ENCODE measurements around the gene CLMP. TPM values are rescaled to one million over a fixed set of nuclear protein-coding genes. Genes with fewer than 3 reads are reported as not detected.

The CLMP gene
- total and polyA plus RNA-seq, 2 experiments from 2014 or later = 7.1 to 18.4 TPM

GRCh38 chr11:123193742-123194141 is 1.3 kb downstream of the CLMP start:
- H3K4me1 ChIP-seq (ENCODE audit: insufficient read depth) = peaks cover 59% of the 10 kb centered on the region
- no peak for ATAC-seq

DNA sequence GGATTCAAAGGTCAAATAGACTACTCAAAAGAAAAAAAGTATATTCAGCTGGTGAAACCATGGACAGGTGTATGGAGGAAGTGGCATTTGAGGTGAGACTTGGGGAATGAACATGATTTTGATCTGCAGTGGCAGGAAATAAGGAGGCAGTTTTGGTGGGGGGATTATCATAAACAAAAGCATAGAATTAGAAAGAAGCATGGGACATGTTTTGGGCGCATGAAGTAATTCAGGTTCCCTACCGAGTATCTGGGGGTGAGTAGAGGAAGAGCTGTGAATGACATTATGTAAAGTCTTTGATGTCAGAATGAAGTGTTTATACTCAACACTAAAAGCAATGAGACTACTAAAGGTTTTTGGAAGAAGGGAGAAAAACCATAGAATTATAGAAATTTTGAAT is 3.1 kb downstream of the CLMP start:
- Histone ChIP-seq H2AFZ (no peak overlapping the region), H3K4me2 (0 out of 2 replicates have a peak overlapping the region, but pooled peaks have one; percentile 5), H4K20me1 (replicated peaks; ENCODE audit: insufficient read depth) (no peaks in the 10 kb centered on the region), H3F3A (replicated peaks; ENCODE audit: low read depth) (0 out of 2 replicates have a peak, but pooled peaks cover 4% of the 10 kb centered on the region), H3K4me1 (ENCODE audit: insufficient read depth) (peaks cover 62% of the 10 kb centered on the region), H3K27me3 (ENCODE audit: insufficient read depth) (peaks cover 12% of the 10 kb centered on the region), H3K4me3 (no peak overlapping the region), H3K9me2 (ENCODE audit: insufficient read depth) (no peaks in the 10 kb centered on the region), H3K27ac (ENCODE audit: low read depth) (no peak overlapping the region), H3K36me3 (ENCODE audit: insufficient read depth) (no peaks in the 10 kb centered on the region), H3K79me2 (replicated peaks; ENCODE audit: insufficient read depth) (peaks cover 57% of the 10 kb centered on the region)
- DNase-seq (ENCODE audit: low spot score) = no peak
- Mint-ChIP-seq H3K4me1 (peaks cover 55% of the 10 kb centered on the region), H3K27ac (no peak overlapping the region), H3K9me3 (no peaks in the 10 kb centered on the region), H3K4me3 (no peak overlapping the region; the same call in 2 of the 3 replicates), H3K36me3 (ENCODE audit: low read depth) (peaks cover 5% of the 10 kb centered on the region), H3K27me3 (ENCODE audit: insufficient read depth, low read depth, poor library complexity) (peaks cover 18% of the 10 kb centered on the region)
- no peak for ATAC-seq
- TF ChIP-seq ZNF114 (CRISPR knock-in tag; IDR thresholded peaks at IDR 0.05) = no peak
- TF ChIP-seq NANOG (IDR thresholded peaks at IDR 0.05; ENCODE audit: borderline replicate concordance) = no peak

More at GRCh38 chr11:123193742-123194141, 1.3 kb downstream of the CLMP start:
- H3K36me3 ChIP-seq (ENCODE audit: insufficient read depth) = no peaks in the 10 kb centered on the region
- Mint-ChIP-seq H3K27me3 (ENCODE audit: insufficient read depth, low read depth, poor library complexity) (peaks cover 22% of the 10 kb centered on the region), H3K27ac (peak overlapping the region; percentile 46; the same call in 1 of the 2 replicates), H3K4me1 (peaks cover 50% of the 10 kb centered on the region), H3K4me3 (peak overlapping the region; percentile 83), H3K36me3 (ENCODE audit: low read depth) (peaks cover 5% of the 10 kb centered on the region), H3K9me3 (no peaks in the 10 kb centered on the region)
- H3K9me2 ChIP-seq (ENCODE audit: insufficient read depth) = no peaks in the 10 kb centered on the region
- peaks cover 16% of the 10 kb centered on the region for H3K27me3 ChIP-seq (ENCODE audit: insufficient read depth)
- H3K4me3 ChIP-seq = peak overlapping the region; percentile 82
- no peaks in the 10 kb centered on the region for H3F3A ChIP-seq (replicated peaks; ENCODE audit: low read depth)
- TF ChIP-seq, protein P1, sequence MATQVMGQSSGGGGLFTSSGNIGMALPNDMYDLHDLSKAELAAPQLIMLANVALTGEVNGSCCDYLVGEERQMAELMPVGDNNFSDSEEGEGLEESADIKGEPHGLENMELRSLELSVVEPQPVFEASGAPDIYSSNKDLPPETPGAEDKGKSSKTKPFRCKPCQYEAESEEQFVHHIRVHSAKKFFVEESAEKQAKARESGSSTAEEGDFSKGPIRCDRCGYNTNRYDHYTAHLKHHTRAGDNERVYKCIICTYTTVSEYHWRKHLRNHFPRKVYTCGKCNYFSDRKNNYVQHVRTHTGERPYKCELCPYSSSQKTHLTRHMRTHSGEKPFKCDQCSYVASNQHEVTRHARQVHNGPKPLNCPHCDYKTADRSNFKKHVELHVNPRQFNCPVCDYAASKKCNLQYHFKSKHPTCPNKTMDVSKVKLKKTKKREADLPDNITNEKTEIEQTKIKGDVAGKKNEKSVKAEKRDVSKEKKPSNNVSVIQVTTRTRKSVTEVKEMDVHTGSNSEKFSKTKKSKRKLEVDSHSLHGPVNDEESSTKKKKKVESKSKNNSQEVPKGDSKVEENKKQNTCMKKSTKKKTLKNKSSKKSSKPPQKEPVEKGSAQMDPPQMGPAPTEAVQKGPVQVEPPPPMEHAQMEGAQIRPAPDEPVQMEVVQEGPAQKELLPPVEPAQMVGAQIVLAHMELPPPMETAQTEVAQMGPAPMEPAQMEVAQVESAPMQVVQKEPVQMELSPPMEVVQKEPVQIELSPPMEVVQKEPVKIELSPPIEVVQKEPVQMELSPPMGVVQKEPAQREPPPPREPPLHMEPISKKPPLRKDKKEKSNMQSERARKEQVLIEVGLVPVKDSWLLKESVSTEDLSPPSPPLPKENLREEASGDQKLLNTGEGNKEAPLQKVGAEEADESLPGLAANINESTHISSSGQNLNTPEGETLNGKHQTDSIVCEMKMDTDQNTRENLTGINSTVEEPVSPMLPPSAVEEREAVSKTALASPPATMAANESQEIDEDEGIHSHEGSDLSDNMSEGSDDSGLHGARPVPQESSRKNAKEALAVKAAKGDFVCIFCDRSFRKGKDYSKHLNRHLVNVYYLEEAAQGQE (IDR thresholded peaks at IDR 0.05; ENCODE audit: unreplicated experiment) = no peak
- TF ChIP-seq CREB1 (CRISPR knock-in tag; IDR thresholded peaks at IDR 0.05; ENCODE audit: low read depth) (no peak), EZH2 (IDR thresholded peaks at IDR 0.05; ENCODE audit: low read depth, unreplicated experiment) (no peak), ZNF331 (CRISPR knock-in tag; IDR thresholded peaks at IDR 0.05; ENCODE audit: low read depth) (no peak), JUNB (IDR thresholded peaks at IDR 0.05; ENCODE audit: unreplicated experiment) (peak; percentile 62)
- H3K27ac ChIP-seq (ENCODE audit: low read depth) = no peak overlapping the region; the same call in 1 of the 2 replicates
- H3K79me2 ChIP-seq (replicated peaks; ENCODE audit: insufficient read depth) = peaks cover 49% of the 10 kb centered on the region
- H4K20me1 ChIP-seq (replicated peaks; ENCODE audit: insufficient read depth) = no peaks in the 10 kb centered on the region
- H2AFZ ChIP-seq = no peak overlapping the region
- DNase-seq (ENCODE audit: low spot score) = no peak
- H3K4me2 ChIP-seq = peak overlapping the region; percentile 90

- DNase-seq (ENCODE audit: low spot score) (no peak), ATAC-seq (no peak)
- Histone ChIP-seq H3K4me1 (ENCODE audit: insufficient read depth) (peaks cover 63% of the 10 kb centered on the region), H3K27ac (ENCODE audit: low read depth) (no peak overlapping the region), H3F3A (replicated peaks; ENCODE audit: low read depth) (peaks cover 9% of the 10 kb centered on the region; the same call in 1 of the 2 replicates), H3K36me3 (ENCODE audit: insufficient read depth) (no peaks in the 10 kb centered on the region), H2AFZ (no peak overlapping the region), H3K79me2 (replicated peaks; ENCODE audit: insufficient read depth) (peaks cover 71% of the 10 kb centered on the region), H3K27me3 (ENCODE audit: insufficient read depth) (no peaks in the 10 kb centered on the region; the same call in 1 of the 2 replicates), H3K9me2 (ENCODE audit: insufficient read depth) (no peaks in the 10 kb centered on the region), H3K4me3 (no peak overlapping the region), H4K20me1 (replicated peaks; ENCODE audit: insufficient read depth) (no peaks in the 10 kb centered on the region), H3K4me2 (no peak overlapping the region)
- peaks cover 5% of the 10 kb centered on the region for H3K36me3 Mint-ChIP-seq (ENCODE audit: low read depth)
- H3K27ac Mint-ChIP-seq = no peak overlapping the region
- no peak overlapping the region for H3K4me3 Mint-ChIP-seq
- H3K4me1 Mint-ChIP-seq = peaks cover 59% of the 10 kb centered on the region
- H3K27me3 Mint-ChIP-seq (ENCODE audit: insufficient read depth, low read depth, poor library complexity) = peaks cover 13% of the 10 kb centered on the region
- no peaks in the 10 kb centered on the region for H3K9me3 Mint-ChIP-seq
- TF ChIP-seq, protein P2, sequence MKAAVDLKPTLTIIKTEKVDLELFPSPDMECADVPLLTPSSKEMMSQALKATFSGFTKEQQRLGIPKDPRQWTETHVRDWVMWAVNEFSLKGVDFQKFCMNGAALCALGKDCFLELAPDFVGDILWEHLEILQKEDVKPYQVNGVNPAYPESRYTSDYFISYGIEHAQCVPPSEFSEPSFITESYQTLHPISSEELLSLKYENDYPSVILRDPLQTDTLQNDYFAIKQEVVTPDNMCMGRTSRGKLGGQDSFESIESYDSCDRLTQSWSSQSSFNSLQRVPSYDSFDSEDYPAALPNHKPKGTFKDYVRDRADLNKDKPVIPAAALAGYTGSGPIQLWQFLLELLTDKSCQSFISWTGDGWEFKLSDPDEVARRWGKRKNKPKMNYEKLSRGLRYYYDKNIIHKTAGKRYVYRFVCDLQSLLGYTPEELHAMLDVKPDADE (IDR thresholded peaks at IDR 0.05) = no peak
- TF ChIP-seq CREB1 (CRISPR knock-in tag; IDR thresholded peaks at IDR 0.05; ENCODE audit: low read depth) = no peak
- TF ChIP-seq, protein P3, sequence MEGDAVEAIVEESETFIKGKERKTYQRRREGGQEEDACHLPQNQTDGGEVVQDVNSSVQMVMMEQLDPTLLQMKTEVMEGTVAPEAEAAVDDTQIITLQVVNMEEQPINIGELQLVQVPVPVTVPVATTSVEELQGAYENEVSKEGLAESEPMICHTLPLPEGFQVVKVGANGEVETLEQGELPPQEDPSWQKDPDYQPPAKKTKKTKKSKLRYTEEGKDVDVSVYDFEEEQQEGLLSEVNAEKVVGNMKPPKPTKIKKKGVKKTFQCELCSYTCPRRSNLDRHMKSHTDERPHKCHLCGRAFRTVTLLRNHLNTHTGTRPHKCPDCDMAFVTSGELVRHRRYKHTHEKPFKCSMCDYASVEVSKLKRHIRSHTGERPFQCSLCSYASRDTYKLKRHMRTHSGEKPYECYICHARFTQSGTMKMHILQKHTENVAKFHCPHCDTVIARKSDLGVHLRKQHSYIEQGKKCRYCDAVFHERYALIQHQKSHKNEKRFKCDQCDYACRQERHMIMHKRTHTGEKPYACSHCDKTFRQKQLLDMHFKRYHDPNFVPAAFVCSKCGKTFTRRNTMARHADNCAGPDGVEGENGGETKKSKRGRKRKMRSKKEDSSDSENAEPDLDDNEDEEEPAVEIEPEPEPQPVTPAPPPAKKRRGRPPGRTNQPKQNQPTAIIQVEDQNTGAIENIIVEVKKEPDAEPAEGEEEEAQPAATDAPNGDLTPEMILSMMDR (conservative IDR thresholded peaks at IDR 0.05; ENCODE audit: low read depth in 2 of 2) = no peak
- no peak for TF ChIP-seq ZNF331 (CRISPR knock-in tag; IDR thresholded peaks at IDR 0.05; ENCODE audit: low read depth)
- TF ChIP-seq EZH2phosphoT487 (IDR thresholded peaks at IDR 0.05; ENCODE audit: unreplicated experiment) = no peak
- TF ChIP-seq EZH2 (IDR thresholded peaks at IDR 0.05; ENCODE audit: low read depth, unreplicated experiment) = no peak
- no peak for TF ChIP-seq ZNF114 (CRISPR knock-in tag; IDR thresholded peaks at IDR 0.05)
Measured at GRCh38 chr11:123190518-123190917, 4.5 kb downstream of the CLMP start.
